Globus pallidus (tissue), 1 donor: ENCODE measurements around the gene SPEN.
A peak's percentile ranks its signal among the peaks of the same experiment; 100 is the strongest.
"Not testable (repeated sequence)": the region's sequence is repeated elsewhere in the genome, so short reads cannot be mapped to it uniquely, and the experiment has no call there.

ENCODE experiments used
- DNase-seq: peaks from one replicate; pipeline ENCODE4 v3.0.0-alpha.2; 2015; ENCODE audit warnings: low spot score

The SPEN gene

GRCh38 chr1:15896841-15897610 is 49.5 kb downstream of the SPEN start:
- not testable (repeated sequence) for DNase-seq

DNA sequence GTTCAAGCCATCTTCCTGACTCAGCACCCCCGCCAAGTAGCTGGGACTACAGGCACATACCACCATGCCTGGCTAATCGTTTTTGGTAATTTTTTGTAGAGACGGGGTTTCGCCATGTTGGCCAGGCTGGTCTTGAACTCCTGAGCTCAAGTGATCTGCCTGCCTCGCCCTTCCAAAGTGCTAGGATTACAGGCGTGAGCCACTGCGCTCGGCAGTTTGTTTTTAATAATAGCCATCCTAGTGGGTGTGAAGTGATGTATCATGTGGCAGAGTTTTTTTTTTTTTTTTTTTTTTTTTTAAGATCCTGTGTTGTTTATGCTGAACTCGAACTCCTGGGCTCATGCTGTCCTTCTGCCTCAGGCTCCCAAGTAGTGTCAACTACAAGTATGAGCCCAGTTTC is 51.8 kb downstream of the SPEN start:
- no peak for DNase-seq

DNA sequence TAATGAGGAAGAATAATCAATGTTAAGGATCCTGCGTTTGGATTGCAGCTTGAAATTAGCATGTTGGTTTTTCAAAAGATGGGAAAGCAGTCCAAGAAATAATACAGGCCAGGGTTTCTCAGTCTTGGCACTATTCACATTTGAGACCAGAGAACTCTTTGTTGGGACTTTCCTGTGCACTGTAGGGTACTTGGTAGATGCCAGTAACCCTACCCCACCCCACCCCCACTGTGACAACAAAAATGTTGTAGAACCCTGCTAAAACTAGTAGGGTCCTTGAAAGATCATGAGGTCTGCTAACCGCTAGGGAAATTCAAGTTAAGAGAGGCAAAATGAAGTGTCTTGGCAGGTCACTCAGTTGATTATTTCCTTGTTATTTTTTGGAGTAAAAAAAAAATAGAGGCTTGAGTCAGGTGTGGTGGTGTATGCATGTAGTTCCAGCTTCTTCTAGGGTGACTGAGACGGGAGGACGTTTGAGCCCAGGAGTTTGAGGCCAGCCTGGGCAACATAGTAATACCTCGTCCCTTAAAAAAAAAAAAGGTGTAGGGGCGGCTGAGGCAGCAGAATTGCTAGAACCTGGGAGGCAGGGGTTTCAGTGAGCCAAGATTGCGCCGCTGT is 53.3 kb downstream of the SPEN start:
- peak; percentile 31 for DNase-seq

- DNase-seq, result no peak
Observed at GRCh38 chr1:15902882-15903281, 55.4 kb downstream of the SPEN start.

DNA sequence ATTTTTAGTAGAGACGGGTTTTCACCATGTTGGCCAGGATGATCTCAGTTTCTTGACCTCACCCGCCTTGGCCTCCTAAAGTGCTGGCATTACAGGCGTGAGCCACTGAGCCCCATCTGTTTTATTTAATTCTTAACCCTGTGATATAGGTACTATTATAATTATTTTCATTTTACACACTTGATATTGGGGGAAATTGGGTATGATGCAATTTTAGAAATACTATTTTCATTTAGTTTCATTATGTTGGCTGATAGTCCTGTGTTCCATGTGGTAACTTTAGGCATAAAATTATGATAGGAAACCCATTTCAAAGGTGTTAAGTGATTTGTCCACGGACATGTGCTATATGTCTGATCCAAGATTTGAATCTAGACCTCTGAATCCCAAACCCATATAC is 61.1 kb downstream of the SPEN start:
- no peak for DNase-seq

GRCh38 chr1:15911141-15911540 is 63.6 kb downstream of the SPEN start:
- no peak for DNase-seq

DNA sequence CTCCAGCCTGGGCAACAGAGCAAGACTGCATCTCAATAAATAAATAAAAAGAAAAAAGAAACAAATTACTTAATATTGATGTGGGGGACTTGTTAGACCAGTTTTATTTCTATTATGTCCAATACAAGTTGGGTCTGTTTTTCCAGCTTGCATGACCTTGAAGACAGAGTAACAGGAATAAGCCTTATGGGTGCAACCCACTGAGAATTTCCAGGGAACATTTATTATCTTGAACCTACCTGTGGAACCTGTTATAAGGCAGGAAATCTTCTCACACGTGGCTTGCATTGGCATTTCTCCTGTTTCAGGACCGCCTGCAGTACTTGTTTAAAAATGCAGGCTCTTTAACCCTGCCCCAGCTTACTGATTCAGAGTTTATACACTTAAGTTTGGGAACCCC is 64.4 kb downstream of the SPEN start:
- no peak for DNase-seq

DNA sequence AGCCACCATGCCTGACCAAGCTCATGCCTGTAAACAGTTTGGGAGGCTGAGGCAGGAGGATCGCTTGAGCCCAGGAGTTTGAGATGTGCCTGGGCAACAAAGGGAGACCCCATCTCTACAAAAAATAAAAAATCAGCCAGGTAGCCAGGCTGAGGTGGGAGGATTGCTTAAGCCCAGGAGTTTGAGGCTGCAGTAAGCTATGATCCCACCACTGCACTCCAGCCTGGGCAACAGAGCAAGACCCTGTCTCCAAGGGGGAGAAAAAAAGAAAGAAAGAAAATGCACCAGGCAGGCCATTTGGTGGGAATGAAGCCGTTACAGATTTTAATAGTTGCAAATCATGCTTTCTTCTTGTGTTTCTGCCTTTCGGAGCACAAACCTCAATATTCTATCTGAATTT is 66.1 kb downstream of the SPEN start:
- DNase-seq, result not testable (repeated sequence)

DNA sequence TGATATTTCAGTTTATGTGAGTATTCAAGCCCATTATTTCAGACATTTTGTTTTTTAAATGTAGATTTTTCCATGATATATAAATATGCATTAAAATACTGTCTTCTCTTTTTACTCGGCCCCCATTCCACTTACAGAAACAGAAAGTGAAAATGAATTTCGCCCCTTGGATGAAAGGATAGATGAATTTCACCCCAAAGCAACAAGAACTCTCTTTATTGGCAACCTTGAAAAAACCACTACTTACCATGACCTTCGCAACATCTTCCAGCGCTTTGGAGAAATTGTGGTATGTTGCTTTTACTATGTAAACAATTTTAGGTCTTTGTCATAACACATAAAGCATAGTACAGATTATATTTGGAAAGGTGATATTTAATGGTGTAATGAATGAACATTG is 68.5 kb downstream of the SPEN start:
- DNase-seq, result no peak

DNA sequence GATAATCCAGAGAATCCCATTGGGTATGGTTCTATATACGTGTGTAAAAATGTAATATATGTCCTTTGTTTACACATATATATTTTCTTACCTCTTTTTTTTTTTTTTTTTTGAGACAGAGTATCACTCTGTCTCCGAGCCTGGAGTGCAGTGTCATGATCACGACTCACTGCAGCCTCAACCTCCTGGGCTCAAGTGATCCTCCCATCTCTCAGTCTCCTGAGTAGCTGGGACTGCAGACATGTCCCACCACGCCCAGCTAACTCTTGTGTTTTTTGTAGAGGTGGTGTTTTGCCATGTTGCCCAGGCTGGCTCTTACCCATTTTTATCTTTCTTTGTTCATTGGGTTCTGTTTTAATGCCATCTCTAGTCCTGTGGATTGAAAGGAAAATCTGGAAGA is 68.9 kb downstream of the SPEN start:
- DNase-seq, result no peak

DNA sequence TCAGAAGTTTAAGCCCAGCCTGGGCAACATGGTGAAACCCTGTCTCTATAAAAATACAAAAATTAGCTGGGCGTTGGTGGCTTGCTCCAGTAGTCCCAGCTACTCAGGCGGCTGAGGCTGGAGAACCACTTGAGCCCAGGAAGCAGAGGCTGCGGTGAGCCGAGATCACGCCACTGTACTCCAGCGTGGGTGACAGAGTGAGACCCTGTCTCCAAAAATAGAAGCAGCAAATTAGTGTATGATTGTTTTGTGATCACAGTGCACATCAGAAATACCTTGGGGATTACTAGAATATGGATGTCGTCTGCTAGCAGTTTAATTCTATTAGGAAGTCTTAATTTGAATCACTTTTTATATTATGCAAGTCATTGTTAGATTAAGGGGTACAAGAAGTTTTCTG is 69.4 kb downstream of the SPEN start:
- no peak for DNase-seq

- no peak for DNase-seq
Observed at GRCh38 chr1:15918962-15919715, 71.6 kb downstream of the SPEN start.

- no peak for DNase-seq
Observed at GRCh38 chr1:15923241-15923640, 75.7 kb downstream of the SPEN start.

- not testable (repeated sequence) for DNase-seq
Observed at GRCh38 chr1:15926448-15926847, 78.9 kb downstream of the SPEN start.

GRCh38 chr1:15928971-15929965 is 81.8 kb downstream of the SPEN start:
- no peak for DNase-seq

DNA sequence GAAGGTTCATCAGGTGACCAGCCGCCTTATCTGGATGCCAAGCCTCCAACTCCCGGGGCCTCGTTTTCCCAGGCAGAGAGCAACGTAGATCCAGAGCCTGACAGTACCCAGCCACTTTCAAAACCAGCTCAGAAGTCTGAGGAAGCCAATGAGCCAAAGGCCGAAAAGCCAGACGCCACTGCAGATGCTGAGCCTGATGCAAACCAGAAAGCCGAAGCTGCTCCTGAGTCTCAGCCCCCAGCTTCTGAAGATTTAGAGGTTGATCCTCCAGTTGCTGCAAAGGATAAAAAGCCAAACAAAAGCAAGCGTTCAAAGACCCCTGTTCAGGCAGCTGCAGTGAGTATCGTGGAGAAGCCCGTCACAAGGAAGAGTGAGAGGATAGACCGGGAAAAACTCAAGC is 83.9 kb downstream of the SPEN start:
- no peak for DNase-seq

GRCh38 chr1:15931884-15932283 is 84.4 kb downstream of the SPEN start:
- DNase-seq, result no peak

- no peak for DNase-seq
Observed at GRCh38 chr1:15932612-15933011, 85.1 kb downstream of the SPEN start.

DNA sequence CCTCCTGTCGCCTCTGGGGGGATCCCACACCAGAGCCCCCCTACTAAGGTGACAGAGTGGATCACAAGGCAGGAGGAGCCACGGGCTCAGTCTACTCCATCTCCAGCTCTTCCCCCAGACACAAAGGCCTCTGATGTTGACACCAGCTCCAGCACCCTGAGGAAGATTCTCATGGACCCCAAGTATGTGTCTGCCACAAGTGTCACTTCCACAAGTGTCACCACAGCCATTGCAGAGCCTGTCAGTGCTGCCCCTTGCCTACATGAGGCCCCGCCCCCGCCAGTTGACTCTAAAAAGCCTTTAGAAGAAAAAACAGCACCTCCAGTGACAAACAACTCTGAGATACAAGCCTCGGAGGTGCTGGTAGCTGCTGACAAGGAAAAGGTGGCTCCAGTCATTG is 86.2 kb downstream of the SPEN start:
- no peak for DNase-seq

GRCh38 chr1:15934211-15935055 is 86.9 kb downstream of the SPEN start:
- no peak for DNase-seq
